ENCODE results near the gene WHRN. TPM values are rescaled to one million over a fixed set of nuclear protein-coding genes. Genes with fewer than 3 reads are reported as not detected.
A peak's percentile ranks its signal among the peaks of the same experiment; 100 is the strongest.

Gene WHRN
- total and polyA plus RNA-seq, 7 experiments from 2014 or later, result 0.12 to 24.0 (median 2.5) TPM; not detected in 1

DNA sequence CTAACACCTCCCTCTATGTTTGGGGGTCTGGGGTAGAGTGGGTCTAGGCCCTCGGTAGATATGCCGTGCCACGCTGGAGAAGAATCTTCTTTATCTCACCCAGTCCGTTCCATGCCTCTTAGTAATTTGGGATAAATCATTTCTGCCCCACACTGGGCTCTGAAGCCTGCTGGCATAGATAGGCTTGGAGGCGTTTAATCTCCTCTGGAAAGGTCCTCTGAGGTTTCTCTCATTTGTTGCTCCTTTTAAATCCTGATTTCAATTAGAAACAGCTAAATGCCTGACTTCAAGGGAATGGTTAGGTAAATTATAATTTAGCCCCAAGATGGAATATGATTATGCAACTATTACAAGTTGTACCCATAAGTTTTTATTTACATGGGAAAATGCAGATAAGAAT, 59.7 kb downstream of the WHRN start:
- H3K9me3 Mint-ChIP-seq, result no peaks in the 10 kb centered on the region
- no peaks in the 10 kb centered on the region for H3K9me3 ChIP-seq (ENCODE audit: control insufficient read depth in 2 of 3, low read length in 3 of 3)
- CTCF ChIA-PET, result no interaction called here
- no peaks in the 10 kb centered on the region for H3K36me3 ChIP-seq (ENCODE audit: control insufficient read depth in 2 of 3, insufficient read depth in 3 of 3, low read length in 3 of 3)
- H3K27ac ChIP-seq (ENCODE audit: low read depth, low read length), result no peak overlapping the region
- no peaks in the 10 kb centered on the region for H3K4me1 ChIP-seq (ENCODE audit: control insufficient read depth in 2 of 2, insufficient read depth in 2 of 2, low read length in 2 of 2)
- H3K4me3 Mint-ChIP-seq, result no peak overlapping the region
- no peaks in the 10 kb centered on the region for H3K36me3 Mint-ChIP-seq
- ATAC-seq (no peak), DNase-seq (no peak)
- intact Hi-C loops (cut with micrococcal nuclease), result no loop called here
- POLR2A ChIA-PET, result no interaction called here
- peaks cover 0 to 5% (median 0%) of the 10 kb centered on the region in 7 donors for H3K4me1 Mint-ChIP-seq
- H3K27ac Mint-ChIP-seq, result no peak overlapping the region
- no peaks in the 10 kb centered on the region for H3K27me3 ChIP-seq (ENCODE audit: control insufficient read depth in 2 of 2, insufficient read depth in 2 of 2, low read length in 2 of 2)
- no peaks in the 10 kb centered on the region for H3K27me3 Mint-ChIP-seq
- no peak overlapping the region for H3K4me3 ChIP-seq (ENCODE audit: low read length)

DNA sequence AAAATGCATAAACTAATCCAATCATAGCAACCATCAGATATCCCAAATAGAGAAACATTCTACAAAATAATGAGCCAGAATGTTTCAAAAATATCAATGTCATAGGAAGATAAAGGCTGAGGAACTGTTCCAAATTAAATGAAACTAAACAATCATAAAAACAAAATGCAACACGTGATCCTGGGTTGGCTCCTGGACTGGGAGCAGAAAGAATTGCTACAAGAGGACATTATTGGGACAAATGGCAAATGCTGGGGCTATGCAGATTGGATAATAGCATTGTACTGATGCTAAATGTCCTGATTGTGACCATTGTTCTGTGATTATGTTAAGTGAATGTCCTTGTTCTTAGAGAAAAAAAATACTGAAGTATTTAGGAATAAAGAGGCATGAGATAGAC, 63.3 kb downstream of the WHRN start:
- ChIA-PET POLR2A (no interaction called here), CTCF (interaction anchor here (1.2 kb wide), 1 partner anchor 211 kb away, joined by 3 read pairs; no protein-coding TSS in a partner anchor)
- Histone ChIP-seq H3K9me3 (ENCODE audit: control insufficient read depth in 2 of 3, low read length in 3 of 3) (no peaks in the 10 kb centered on the region), H3K36me3 (ENCODE audit: control insufficient read depth in 2 of 3, insufficient read depth in 3 of 3, low read length in 3 of 3) (no peaks in the 10 kb centered on the region), H3K4me1 (ENCODE audit: control insufficient read depth in 2 of 2, insufficient read depth in 2 of 2, low read length in 2 of 2) (no peaks in the 10 kb centered on the region), H3K4me3 (ENCODE audit: low read length) (no peak overlapping the region), H3K27ac (ENCODE audit: low read depth, low read length) (no peak overlapping the region), H3K27me3 (ENCODE audit: control insufficient read depth in 2 of 2, insufficient read depth in 2 of 2, low read length in 2 of 2) (no peaks in the 10 kb centered on the region)
- Mint-ChIP-seq H3K27ac (no peak overlapping the region), H3K9me3 (no peaks in the 10 kb centered on the region), H3K4me1 (peaks cover 0 to 3% (median 0%) of the 10 kb centered on the region in 7 donors), H3K36me3 (no peaks in the 10 kb centered on the region), H3K4me3 (no peak overlapping the region), H3K27me3 (peaks cover 0 to 7% (median 0%) of the 10 kb centered on the region in 5 donors)
- DNase-seq (no peak), ATAC-seq (no peak)
- intact Hi-C loops (cut with micrococcal nuclease), result no loop called here

DNA sequence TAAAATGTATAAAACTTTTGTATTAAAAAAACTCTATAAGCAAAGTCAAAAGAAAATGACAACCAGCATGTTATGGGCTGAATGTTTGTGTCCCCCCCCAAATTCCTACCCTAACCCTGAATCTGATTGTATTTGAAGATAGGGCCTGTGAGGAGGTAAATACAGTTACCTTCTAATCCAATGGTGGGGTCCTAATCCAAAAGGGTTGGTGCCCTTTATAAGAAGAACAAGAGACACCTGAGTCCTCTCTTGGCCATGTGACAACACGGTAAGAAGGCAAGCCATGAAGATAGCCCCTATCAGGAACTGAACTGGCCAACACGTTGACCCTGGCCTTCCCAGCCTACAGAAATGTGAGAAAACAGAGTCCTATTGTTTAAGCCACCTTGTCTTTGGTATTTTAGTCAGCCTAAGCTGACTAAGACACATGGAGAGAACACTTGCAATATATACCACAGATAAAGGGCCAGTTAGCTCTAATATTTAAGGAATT, 67.8 kb downstream of the WHRN start:
- Mint-ChIP-seq H3K27ac (peak overlapping the region in 1 of 9 donors; percentile 11), H3K36me3 (no peaks in the 10 kb centered on the region), H3K4me3 (no peak overlapping the region), H3K4me1 (peaks cover 0 to 5% (median 4%) of the 10 kb centered on the region in 7 donors), H3K27me3 (peaks cover 0 to 7% (median 0%) of the 10 kb centered on the region in 5 donors), H3K9me3 (no peaks in the 10 kb centered on the region)
- ChIA-PET CTCF (interaction anchor here (7.5 kb wide), 1 partner anchor 216 kb away, joined by 65 read pairs; no protein-coding TSS in a partner anchor), POLR2A (no interaction called here)
- Histone ChIP-seq H3K4me3 (ENCODE audit: low read length) (no peak overlapping the region), H3K27ac (ENCODE audit: low read depth, low read length) (no peak overlapping the region), H3K36me3 (ENCODE audit: control insufficient read depth in 2 of 3, insufficient read depth in 3 of 3, low read length in 3 of 3) (no peaks in the 10 kb centered on the region), H3K9me3 (ENCODE audit: control insufficient read depth in 2 of 3, low read length in 3 of 3) (no peaks in the 10 kb centered on the region), H3K4me1 (ENCODE audit: control insufficient read depth in 2 of 2, insufficient read depth in 2 of 2, low read length in 2 of 2) (no peaks in the 10 kb centered on the region), H3K27me3 (ENCODE audit: control insufficient read depth in 2 of 2, insufficient read depth in 2 of 2, low read length in 2 of 2) (no peaks in the 10 kb centered on the region)
- DNase-seq (no peak), ATAC-seq (no peak)
- intact Hi-C loops (cut with micrococcal nuclease), result loop anchor here in 1 of 2 donors (5.0 to 10.0 kb wide), 2 partner anchors 50 to 217 kb away; partner anchors contain the start of gene TEX53

DNA sequence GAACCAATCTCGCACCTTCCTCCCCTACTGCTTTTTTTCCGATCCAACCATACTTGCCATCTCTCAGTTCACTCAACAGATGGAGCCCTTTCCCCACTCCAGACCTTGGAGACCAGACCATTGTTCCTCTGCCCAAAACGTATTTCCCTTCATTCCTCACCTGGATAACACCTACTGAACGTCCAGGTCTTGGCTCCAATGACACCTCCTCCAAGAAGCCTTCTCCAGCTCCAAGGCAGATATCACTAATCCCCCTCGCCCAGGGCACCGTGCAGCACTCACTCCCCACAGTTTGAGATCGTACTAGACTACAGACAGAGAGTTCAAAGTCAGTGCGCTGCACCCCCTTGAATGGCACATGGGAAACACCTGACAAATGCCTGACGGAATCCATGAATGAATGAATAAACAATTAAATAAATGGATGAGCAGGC, 70.4 kb downstream of the WHRN start:
- H3K27me3 ChIP-seq (ENCODE audit: control insufficient read depth in 2 of 2, insufficient read depth in 2 of 2, low read length in 2 of 2), result no peaks in the 10 kb centered on the region
- H3K4me3 ChIP-seq (ENCODE audit: low read length), result no peak overlapping the region
- POLR2A ChIA-PET, result no interaction called here
- no peak for ATAC-seq
- H3K27ac ChIP-seq (ENCODE audit: low read depth, low read length), result no peak overlapping the region
- Mint-ChIP-seq H3K9me3 (no peaks in the 10 kb centered on the region), H3K27ac (no peak overlapping the region), H3K27me3 (peaks cover 0 to 16% (median 0%) of the 10 kb centered on the region in 5 donors), H3K4me3 (no peak overlapping the region), H3K36me3 (no peaks in the 10 kb centered on the region), H3K4me1 (peaks cover 0 to 5% (median 4%) of the 10 kb centered on the region in 7 donors)
- H3K9me3 ChIP-seq (ENCODE audit: control insufficient read depth in 2 of 3, low read length in 3 of 3), result no peaks in the 10 kb centered on the region
- DNase-seq, result peak in 4 of 9 donors; percentile 9 to 20 (median 15)
- CTCF ChIA-PET, result interaction anchor here (0.6 to 7.5 kb wide), 10 partner anchors 15 to 225 kb away, joined by 3 to 65 read pairs (median 4); no protein-coding TSS in a partner anchor
- no peaks in the 10 kb centered on the region for H3K4me1 ChIP-seq (ENCODE audit: control insufficient read depth in 2 of 2, insufficient read depth in 2 of 2, low read length in 2 of 2)
- no peaks in the 10 kb centered on the region for H3K36me3 ChIP-seq (ENCODE audit: control insufficient read depth in 2 of 3, insufficient read depth in 3 of 3, low read length in 3 of 3)
- intact Hi-C loops (cut with micrococcal nuclease), result loop anchor here (1.0 to 10.0 kb wide), 5 partner anchors 52 to 220 kb away; partner anchors contain the start of gene TEX53 (in 1 of the 2)

DNA sequence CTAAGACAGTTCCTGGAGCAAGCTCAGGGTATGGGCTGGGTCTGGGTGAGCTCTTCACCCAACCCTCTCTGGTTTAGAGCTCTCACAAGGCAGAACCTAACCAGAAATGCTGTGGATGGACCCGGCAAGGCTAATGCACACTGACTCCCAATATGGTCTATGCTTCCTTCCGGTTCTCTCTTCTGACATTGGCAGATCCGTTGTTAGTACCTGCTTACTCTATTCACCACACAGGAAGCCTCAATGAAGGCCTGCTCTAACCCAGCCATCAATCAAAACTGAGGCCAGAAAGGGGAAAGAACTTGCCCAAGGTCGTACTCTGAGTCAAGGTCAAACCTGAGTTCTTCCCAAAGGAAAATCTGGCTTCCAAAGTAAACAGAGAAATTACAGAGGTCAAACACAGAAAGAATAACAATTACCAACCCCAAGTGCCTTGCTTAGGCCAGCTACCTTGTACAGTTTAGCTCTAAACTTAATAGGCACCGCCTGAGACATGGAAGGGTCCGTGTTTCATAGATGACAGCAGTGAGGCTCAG, 71.5 kb downstream of the WHRN start:
- intact Hi-C loops (cut with micrococcal nuclease), result loop anchor here (1.0 to 10.0 kb wide), 4 partner anchors 73 to 221 kb away; partner anchors contain the start of gene TEX53 (in 1 of the 2)
- H3K36me3 ChIP-seq (ENCODE audit: control insufficient read depth in 2 of 3, insufficient read depth in 3 of 3, low read length in 3 of 3), result no peaks in the 10 kb centered on the region
- no peak overlapping the region for H3K27ac ChIP-seq (ENCODE audit: low read depth, low read length)
- Mint-ChIP-seq H3K36me3 (no peaks in the 10 kb centered on the region), H3K27ac (peak overlapping the region in 2 of 9 donors; percentile 56 to 70), H3K27me3 (peaks cover 0 to 18% (median 0%) of the 10 kb centered on the region in 5 donors), H3K9me3 (no peaks in the 10 kb centered on the region), H3K4me1 (peaks cover 0 to 5% (median 4%) of the 10 kb centered on the region in 7 donors), H3K4me3 (no peak overlapping the region)
- DNase-seq (peak in 3 of 9 donors; percentile 6 to 8 (median 8)), ATAC-seq (no peak)
- CTCF ChIA-PET, result interaction anchor here (0.8 to 7.5 kb wide), 6 partner anchors 17 to 220 kb away, joined by 3 to 65 read pairs (median 6); no protein-coding TSS in a partner anchor
- H3K27me3 ChIP-seq (ENCODE audit: control insufficient read depth in 2 of 2, insufficient read depth in 2 of 2, low read length in 2 of 2), result no peaks in the 10 kb centered on the region
- no peaks in the 10 kb centered on the region for H3K4me1 ChIP-seq (ENCODE audit: control insufficient read depth in 2 of 2, insufficient read depth in 2 of 2, low read length in 2 of 2)
- POLR2A ChIA-PET, result no interaction called here
- no peaks in the 10 kb centered on the region for H3K9me3 ChIP-seq (ENCODE audit: control insufficient read depth in 2 of 3, low read length in 3 of 3)
- no peak overlapping the region for H3K4me3 ChIP-seq (ENCODE audit: low read length)

DNA sequence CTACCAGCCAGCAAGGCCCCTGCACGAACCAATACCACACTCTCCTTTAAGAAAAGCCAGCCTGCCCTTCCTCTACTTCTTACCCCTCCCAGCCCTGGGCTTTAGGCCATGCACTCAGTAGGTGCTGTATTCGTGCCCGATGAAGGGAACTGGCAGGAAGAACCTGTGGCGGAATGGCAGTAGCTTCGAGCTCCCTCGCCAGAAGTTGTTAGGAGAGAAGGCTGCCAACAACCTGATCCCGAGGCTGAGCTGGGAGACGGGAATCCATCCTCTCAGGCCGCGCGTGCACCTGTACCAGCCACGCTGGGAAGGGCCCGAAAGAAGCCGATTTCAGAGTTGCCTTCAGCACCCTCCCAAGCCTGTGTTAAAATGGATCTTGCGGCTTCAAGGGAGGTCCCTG, 72.2 kb downstream of the WHRN start:
- no peaks in the 10 kb centered on the region for H3K36me3 Mint-ChIP-seq
- no peak overlapping the region for H3K27ac Mint-ChIP-seq
- ChIA-PET CTCF (interaction anchor here (0.8 to 7.5 kb wide), 5 partner anchors 18 to 220 kb away, joined by 3 to 65 read pairs (median 4); no protein-coding TSS in a partner anchor), POLR2A (no interaction called here)
- Histone ChIP-seq H3K27ac (ENCODE audit: low read depth, low read length) (no peak overlapping the region), H3K4me1 (ENCODE audit: control insufficient read depth in 2 of 2, insufficient read depth in 2 of 2, low read length in 2 of 2) (no peaks in the 10 kb centered on the region), H3K9me3 (ENCODE audit: control insufficient read depth in 2 of 3, low read length in 3 of 3) (no peaks in the 10 kb centered on the region), H3K4me3 (ENCODE audit: low read length) (no peak overlapping the region), H3K36me3 (ENCODE audit: control insufficient read depth in 2 of 3, insufficient read depth in 3 of 3, low read length in 3 of 3) (no peaks in the 10 kb centered on the region), H3K27me3 (ENCODE audit: control insufficient read depth in 2 of 2, insufficient read depth in 2 of 2, low read length in 2 of 2) (no peaks in the 10 kb centered on the region)
- no peaks in the 10 kb centered on the region for H3K9me3 Mint-ChIP-seq
- H3K4me1 Mint-ChIP-seq, result peaks cover 0 to 5% (median 4%) of the 10 kb centered on the region in 7 donors
- DNase-seq (no peak), ATAC-seq (no peak)
- peaks cover 0 to 18% (median 0%) of the 10 kb centered on the region in 5 donors for H3K27me3 Mint-ChIP-seq
- H3K4me3 Mint-ChIP-seq, result no peak overlapping the region
- intact Hi-C loops (cut with micrococcal nuclease), result loop anchor here in 1 of 2 donors (10.0 kb wide), 1 partner anchor 222 kb away; the partner anchor contains the start of gene TEX53

All from naive thymus-derived CD4-positive, alpha-beta T cell (primary cell).